SK-N-SH (cell line): ENCODE data around the gene ARHGAP26. TPM values are rescaled to one million over a fixed set of nuclear protein-coding genes. Genes with fewer than 3 reads are reported as not detected.
A peak's percentile ranks its signal among the peaks of the same experiment; 100 is the strongest.

Source experiments
- CTCF ChIA-PET: fragments of 300-600, 350-600 bp; formaldehyde crosslinking; extraction: SDS; loops from one replicate; lab custom pipeline; 2021; lab: Yijun Ruan, JAX
- POLR2A ChIA-PET: fragments of 350-600 bp; sonication (Branson Sonifier 250); formaldehyde crosslinking; extraction: SDS; loops from one replicate; lab custom pipeline; 2020; ENCODE audit warnings: antibody characterized with exemption, inconsistent platforms; lab: Yijun Ruan, JAX
- DNase-seq: peaks from one replicate; pipeline ENCODE4 v3.0.0; 2012
- H2AFZ ChIP-seq: fragments of 200-600 bp; sonication (generic); 2 replicates; pipeline ENCODE4 v1.8.1; 2016; ENCODE audit warnings: antibody characterized with exemption, mild to moderate bottlenecking, low read depth
- H3F3A ChIP-seq: fragments of 200-600 bp; sonication (generic); replicated peaks from 2 replicates; pipeline ENCODE3; 2016; ENCODE audit warnings: antibody characterized with exemption, mild to moderate bottlenecking; ENCODE audit not compliant: insufficient read depth
- H3K27ac ChIP-seq, 2 experiments: fragments of 200-500 bp in 1 of 2; fragments of 200-600 bp in 1 of 2; sonication (Bioruptor generic) in 1 of 2; sonication (generic), shearing (Covaris generic) in 1 of 2; 2 replicates each; pipeline versions ENCODE4 v1.5.1 to v1.6.1; 2014 to 2016; ENCODE audit warnings: low read depth in 2 of 2, inconsistent platforms in 1 of 2, low read length in 1 of 2, mild to moderate bottlenecking in 1 of 2, mixed read lengths in 1 of 2
- H3K27me3 ChIP-seq: fragments of 200-600 bp; sonication (generic), shearing (Covaris generic); 2 replicates; pipeline ENCODE4 v1.6.1; 2016; ENCODE audit warnings: mixed run types; ENCODE audit not compliant: insufficient read depth
- H3K36me3 ChIP-seq, 2 experiments: fragments of 200-500 bp in 1 of 2; fragments of 200-600 bp in 1 of 2; sonication (Bioruptor generic) in 1 of 2; sonication (generic) in 1 of 2; replicated peaks in 1 of 2; 2 replicates each; pipeline versions ENCODE3 to v1.5.1; 2014 to 2016; ENCODE audit warnings: low read length in 1 of 2, mild to moderate bottlenecking in 1 of 2; ENCODE audit not compliant: insufficient read depth in 2 of 2, control insufficient read depth in 1 of 2
- H3K4me1 ChIP-seq, 2 experiments: fragments of 200-500 bp in 1 of 2; fragments of 200-600 bp in 1 of 2; sonication (Bioruptor generic) in 1 of 2; sonication (generic), shearing (Covaris generic) in 1 of 2; 2 replicates each; pipeline versions ENCODE4 v1.5.1 to v1.6.1; 2014 to 2016; ENCODE audit warnings: low read depth in 1 of 2, low read length in 1 of 2, mixed run types in 1 of 2; ENCODE audit not compliant: insufficient read depth in 2 of 2, control insufficient read depth in 1 of 2
- H3K4me2 ChIP-seq: fragments of 200-600 bp; sonication (generic), shearing (Covaris generic); 2 replicates; pipeline ENCODE4 v1.6.1; 2017; ENCODE audit warnings: mixed run types
- H3K4me3 ChIP-seq, 2 experiments: fragments of 200-500 bp in 1 of 2; fragments of 200-600 bp in 1 of 2; sonication (Bioruptor generic) in 1 of 2; sonication (generic), shearing (Covaris generic) in 1 of 2; 2 replicates each; pipeline versions ENCODE4 v1.5.1 to v1.8.1; 2014 to 2016; ENCODE audit warnings: low read depth in 2 of 2, inconsistent platforms in 1 of 2, low read length in 1 of 2, mild to moderate bottlenecking in 1 of 2, mixed read lengths in 1 of 2, moderate library complexity in 1 of 2
- H3K79me2 ChIP-seq: fragments of 200-600 bp; sonication (generic); 2 replicates; pipeline ENCODE4 v1.8.1; 2017; ENCODE audit warnings: mild to moderate bottlenecking; ENCODE audit not compliant: insufficient read depth
- H3K9ac ChIP-seq: fragments of 200-600 bp; sonication (generic); 2 replicates; pipeline ENCODE4 v1.6.1; 2017; ENCODE audit warnings: mixed run types
- H3K9me2 ChIP-seq: fragments of 200-600 bp; sonication (generic); 2 replicates; pipeline ENCODE4 v1.6.1; 2017; ENCODE audit warnings: mixed run types
- H3K9me3 ChIP-seq: fragments of 200-600 bp; sonication (generic); 2 replicates; pipeline ENCODE4 v1.6.1; 2017; ENCODE audit warnings: mixed run types, mild to moderate bottlenecking, moderate library complexity
- H4K20me1 ChIP-seq: fragments of 200-600 bp; sonication (generic); 2 replicates; pipeline ENCODE4 v1.6.1; 2017; ENCODE audit warnings: mild to moderate bottlenecking, mixed run types; ENCODE audit not compliant: insufficient read depth
- CTCF ChIP-seq: fragments of 200-600 bp; sonication (generic); IDR thresholded peaks from 2 replicates; pipeline ENCODE4 v1.6.1; 2017; ENCODE audit warnings: antibody characterized with exemption, mild to moderate bottlenecking, moderate library complexity
- GATA2 ChIP-seq: sonication (generic); formaldehyde crosslinking; IDR thresholded peaks from 2 replicates; pipeline ENCODE4 v1.5.0; 2020; ENCODE audit warnings: mild to moderate bottlenecking, missing genetic modification reagents
- MXI1 ChIP-seq: IDR thresholded peaks from 2 replicates; pipeline ENCODE4 v1.6.1; 2012; ENCODE audit warnings: mild to moderate bottlenecking, low read depth, low read length, improper control_type of control experiment
- NFIC ChIP-seq: IDR thresholded peaks from 2 replicates; pipeline ENCODE4 v1.4.0; 2012; ENCODE audit warnings: borderline replicate concordance
- NRF1 ChIP-seq: IDR thresholded peaks from 2 replicates; pipeline ENCODE4 v1.6.1; 2012; ENCODE audit warnings: low read depth, mild to moderate bottlenecking, low read length
- RCOR1 ChIP-seq: fragments of 150-350 bp; IDR thresholded peaks from 2 replicates; pipeline ENCODE4 v1.6.1; 2017; ENCODE audit warnings: antibody characterized with exemption, low read length
- REST ChIP-seq: IDR thresholded peaks from 2 replicates; pipeline ENCODE4 v1.6.1; 2012; ENCODE audit warnings: mild to moderate bottlenecking, low read depth, low read length, moderate library complexity
- RFX5 ChIP-seq: IDR thresholded peaks from 2 replicates; pipeline ENCODE4 v1.6.1; 2012; ENCODE audit warnings: mild to moderate bottlenecking, improper control_type of control experiment, low read length
- RXRA ChIP-seq: IDR thresholded peaks from 2 replicates; pipeline ENCODE4 v1.4.0; 2012; ENCODE audit warnings: low read depth, mild to moderate bottlenecking, borderline replicate concordance
- SIN3A ChIP-seq: IDR thresholded peaks from 2 replicates; pipeline ENCODE4 v1.6.1; 2012; ENCODE audit warnings: low read depth, mild to moderate bottlenecking, low read length, moderate library complexity, borderline replicate concordance
- SMC3 ChIP-seq: IDR thresholded peaks from 2 replicates; pipeline ENCODE4 v1.6.1; 2012; ENCODE audit warnings: low read depth, low read length, improper control_type of control experiment
- TAF1 ChIP-seq: IDR thresholded peaks from 2 replicates; pipeline ENCODE4 v1.6.1; 2012; ENCODE audit warnings: low read depth, mild to moderate bottlenecking, low read length, moderate library complexity, borderline replicate concordance
- TEAD4 ChIP-seq: IDR thresholded peaks from 2 replicates; pipeline ENCODE4 v1.4.0; 2012; ENCODE audit warnings: mild to moderate bottlenecking, borderline replicate concordance; ENCODE audit not compliant: insufficient read depth
- USF1 ChIP-seq: IDR thresholded peaks from 2 replicates; pipeline ENCODE4 v1.4.0; 2012; ENCODE audit warnings: low read depth, borderline replicate concordance
- YY1 ChIP-seq: IDR thresholded peaks from 2 replicates; pipeline ENCODE4 v1.4.0; 2012; ENCODE audit warnings: low read depth, mild to moderate bottlenecking
- ZBTB33 ChIP-seq: IDR thresholded peaks from 2 replicates; pipeline ENCODE4 v1.4.0; 2012; ENCODE audit warnings: low read depth, borderline replicate concordance
- WGBS: methylation state at CpG from one replicate; pipeline ENCODE4 v1.1.6; 2017; ENCODE audit warnings: low lambda C conversion rate; 5-methylcytosine and 5-hydroxymethylcytosine counted together
- polyA plus RNA-seq, 3 experiments: library from polyadenylated mRNA; depleted of rRNA; stranded (reverse); fragments of >200 nt; gene quantifications; 2 replicates each; pipeline ENCODE4 v1.2.3, GENCODE V29; 2012

Gene ARHGAP26
- polyA plus RNA-seq, 1 of the 3 experiments (the other 2 are of a cell fraction): 6.1 TPM

- no peaks in the 10 kb centered on the region for H3K9me2 ChIP-seq
- H3K27me3 ChIP-seq: no peaks in the 10 kb centered on the region
- no peaks in the 10 kb centered on the region for H4K20me1 ChIP-seq
- no peaks in the 10 kb centered on the region for H3F3A ChIP-seq
- H3K4me2 ChIP-seq: no peak overlapping the region
- no peak overlapping the region for H3K9ac ChIP-seq
- no peak for DNase-seq
- H3K27ac ChIP-seq: peak overlapping the region in 1 of 2 experiments; percentile 39; a peak in 1 of 4 replicates
- TF ChIP-seq TEAD4 (no peak), USF1 (no peak), REST (no peak), RFX5 (no peak), GATA2 (CRISPR knock-in tag) (no peak), NRF1 (no peak), NFIC (no peak), ZBTB33 (no peak), SIN3A (no peak), TAF1 (no peak), YY1 (no peak), MXI1 (no peak), SMC3 (no peak), CTCF (no peak), RXRA (no peak), RCOR1 (no peak)
- H2AFZ ChIP-seq: no peak overlapping the region
- ChIA-PET CTCF (interaction anchor here (1.3 to 2.6 kb wide), 2 partner anchors 16 to 91 kb away, joined by 3 to 9 read pairs; partner anchors contain the start of gene ARHGAP26), POLR2A (no interaction called here)
- H3K79me2 ChIP-seq: peaks cover 4% of the 10 kb centered on the region; the same call in 1 of the 2 replicates
- H3K4me1 ChIP-seq: peaks cover 10 to 53% of the 10 kb centered on the region in 2 experiments; a peak in 2 of 4 replicates
- no peaks in the 10 kb centered on the region for H3K9me3 ChIP-seq
- 89% methylated on average over 7 of the region's 7 CpGs for WGBS
- H3K36me3 ChIP-seq: no peaks in the 10 kb centered on the region
- H3K4me3 ChIP-seq: no peak overlapping the region
Measured at GRCh38 chr5:142861011-142861410, 90.8 kb downstream of the ARHGAP26 start.
